ENCODE measurements around the gene PXYLP1.

DNA sequence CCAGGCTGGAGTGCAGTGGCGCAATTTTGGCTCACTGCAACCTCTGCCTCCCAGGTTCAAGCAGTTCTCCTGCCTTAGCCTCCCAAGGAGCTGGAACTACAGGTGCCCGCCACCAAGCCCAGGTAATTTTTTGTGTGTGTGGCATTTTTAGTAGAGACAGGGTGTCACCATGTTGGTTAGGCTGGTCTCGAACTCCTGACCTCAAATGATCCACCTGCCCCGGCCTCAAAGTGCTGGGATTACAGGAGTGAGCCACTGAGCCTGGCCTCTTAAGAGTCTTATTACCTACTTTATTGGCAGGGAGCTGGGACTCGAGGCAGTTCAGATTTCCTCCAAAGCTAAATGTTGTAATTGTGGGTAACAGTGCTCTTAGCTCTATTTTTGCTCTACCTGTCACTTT, 16.4 kb downstream of the PXYLP1 start:
- TF ChIP-seq HDGF (IDR thresholded peaks at IDR 0.05; ENCODE audit: borderline replicate concordance) (no peak), SUZ12 (IDR thresholded peaks at IDR 0.05) (no peak), ELF4 (IDR thresholded peaks at IDR 0.05) (no peak), FOXA1 (IDR thresholded peaks at IDR 0.05) (no peak), CTBP1 (IDR thresholded peaks at IDR 0.05; ENCODE audit: borderline replicate concordance) (no peak), BHLHE40 (IDR thresholded peaks at IDR 0.05; ENCODE audit: borderline replicate concordance) (no peak), FOXM1 (IDR thresholded peaks at IDR 0.05; ENCODE audit: borderline replicate concordance) (no peak), TARDBP (IDR thresholded peaks at IDR 0.05) (no peak), FOXK2 (IDR thresholded peaks at IDR 0.05) (no peak), ARNT (IDR thresholded peaks at IDR 0.05) (no peak), NFRKB (IDR thresholded peaks at IDR 0.05) (no peak), PKNOX1 (IDR thresholded peaks at IDR 0.05) (no peak), ZNF384 (IDR thresholded peaks at IDR 0.05) (no peak), L3MBTL2 (conservative IDR thresholded peaks at IDR 0.05) (no peak)

Data from HEK293T (cell line).